K562 (cell line): ENCODE measurements around the gene ZNF500. TPM values are rescaled to one million over a fixed set of nuclear protein-coding genes. Genes with fewer than 3 reads are reported as not detected.
A peak's percentile ranks its signal among the peaks of the same experiment; 100 is the strongest.

Source experiments
- ARID3A ChIP-seq: IDR thresholded peaks from 2 replicates; pipeline ENCODE4 v1.6.1; 2012; ENCODE audit warnings: low read depth, low read length, improper control_type of control experiment, borderline replicate concordance
- ARID4B ChIP-seq: sonication (generic); formaldehyde crosslinking; IDR thresholded peaks from 2 replicates; pipeline ENCODE4 v1.8.0; 2022; ENCODE audit warnings: mild to moderate bottlenecking, missing genetic modification reagents
- BHLHE40 ChIP-seq: IDR thresholded peaks from 2 replicates; pipeline ENCODE4 v1.6.1; 2011; ENCODE audit warnings: low read length, improper control_type of control experiment
- CGGBP1 ChIP-seq: fragments of 250-450 bp; sonication (Bioruptor Pico); IDR thresholded peaks from 2 replicates; pipeline ENCODE4 v1.9.0; 2021; ENCODE audit warnings: mild to moderate bottlenecking
- CREB5 ChIP-seq: fragments of 250-450 bp; sonication (Bioruptor Pico); IDR thresholded peaks from 2 replicates; pipeline ENCODE4 v1.5.0; 2020; ENCODE audit warnings: mild to moderate bottlenecking
- ILK ChIP-seq: fragments of 450-650 bp; IDR thresholded peaks from 2 replicates; pipeline ENCODE4 v1.6.1; 2016; ENCODE audit warnings: missing genetic modification characterization, low read depth, mild to moderate bottlenecking, missing compliant biosample characterization, moderate library complexity, borderline replicate concordance
- PBX2 ChIP-seq, 2 experiments: IDR thresholded peaks in 1 of 2; conservative IDR thresholded peaks in 1 of 2; 2 replicates each; pipeline ENCODE4 v1.6.1; 2016; ENCODE audit warnings: low read depth in 2 of 2, mild to moderate bottlenecking in 1 of 2, missing compliant biosample characterization in 1 of 2, missing genetic modification characterization in 1 of 2, moderate library complexity in 1 of 2
- PPARD ChIP-seq: fragments of 250-450 bp; sonication (Bioruptor Pico); IDR thresholded peaks from 2 replicates; pipeline ENCODE4 v1.8.0; 2022; ENCODE audit warnings: inconsistent platforms, mild to moderate bottlenecking, moderate library complexity
- PRMT5 ChIP-seq: sonication (generic); formaldehyde crosslinking; IDR thresholded peaks from 2 replicates; pipeline ENCODE4 v1.5.0; 2020; ENCODE audit warnings: missing genetic modification reagents
- ZNF165 ChIP-seq: fragments of 250-450 bp; sonication (Bioruptor Pico); IDR thresholded peaks from 2 replicates; pipeline ENCODE4 v1.4.0; 2020; ENCODE audit warnings: borderline replicate concordance
- ZNF280A ChIP-seq: fragments of 450-650 bp; IDR thresholded peaks from 2 replicates; pipeline ENCODE4 v1.6.1; 2018; ENCODE audit warnings: mild to moderate bottlenecking, low read depth; ENCODE audit not compliant: partially characterized antibody
- ZNF41 ChIP-seq: fragments of 250-450 bp; sonication (Bioruptor Pico); conservative IDR thresholded peaks from 2 replicates; pipeline ENCODE4 v1.4.0; 2020; ENCODE audit warnings: mild to moderate bottlenecking
- ZNF583 ChIP-seq: fragments of 250-450 bp; sonication (Bioruptor Pico); IDR thresholded peaks from 2 replicates; pipeline ENCODE4 v1.4.0; 2020
- ZNF785 ChIP-seq: fragments of 250-450 bp; sonication (Bioruptor Pico); IDR thresholded peaks from 2 replicates; pipeline ENCODE4 v1.4.0; 2020; ENCODE audit warnings: mild to moderate bottlenecking
- polyA plus RNA-seq, 8 experiments: library from polyadenylated mRNA; depleted of rRNA in 4 of 8; stranded (reverse) in 5 of 8; unstranded in 3 of 8; fragments of >200 nt; fragmentation: Nextera tagmentation in 2 of 8; fragmentation: Illumina TruSeq in 1 of 8; extraction: Ambion mirVana in 2 of 8; extraction: Trizol in 1 of 8; gene quantifications; 2 replicates each; pipeline versions ENCODE4 v1.2.1 to v1.2.3, GENCODE V29; 2011 to 2014; ENCODE audit warnings: inconsistent platforms in 1 of 8, missing spikeins in 1 of 8
- total RNA-seq, 7 experiments: library from RNA; depleted of rRNA in 6 of 7; stranded (reverse); fragments of >200 nt in 6 of 7; fragmentation: Illumina TruSeq in 2 of 7; extraction: Trizol in 2 of 7; gene quantifications; 2 replicates each; pipeline versions ENCODE4 v1.2.1 to v1.2.3, GENCODE V29; 2011 to 2021; ENCODE audit warnings: low replicate concordance in 1 of 7

Gene ZNF500
- total and polyA plus RNA-seq, 9 of the 15 experiments (the other 6 are each of a cell fraction or from before 2014, with no cell fraction given): 0.80 to 20.8 (median 5.3) TPM

GRCh38 chr16:4768549-4769305, 1.8 kb upstream of the ZNF500 start (continued):
- no peak for TF ChIP-seq PPARD (CRISPR knock-in tag)
- TF ChIP-seq CREB5 (CRISPR knock-in tag): no peak
- no peak for TF ChIP-seq ILK (tag)
- TF ChIP-seq CGGBP1: no peak
- no peak for TF ChIP-seq ZNF165 (CRISPR knock-in tag)
- no peak for TF ChIP-seq ZNF583 (CRISPR knock-in tag)
- no peak for TF ChIP-seq ZNF785
- TF ChIP-seq PBX2 (CRISPR knock-in tag; IDR thresholded peaks at IDR 0.05; ENCODE audit: low read depth): no peak
- TF ChIP-seq PBX2 (tag; conservative IDR thresholded peaks at IDR 0.05; ENCODE audit: low read depth): no peak
- no peak for TF ChIP-seq ZNF41
- TF ChIP-seq ARID3A: no peak
- no peak for TF ChIP-seq PRMT5
- no peak for TF ChIP-seq BHLHE40
- TF ChIP-seq ZNF280A: no peak
- peak; percentile 52; the same call in 1 of the 2 replicates for TF ChIP-seq ARID4B (CRISPR knock-in tag)
